Upper lobe of left lung (tissue), 6 donors: ENCODE measurements around the gene HNRNPL. TPM values are rescaled to one million over a fixed set of nuclear protein-coding genes. Genes with fewer than 3 reads are reported as not detected.

Experiments
- ATAC-seq, 2 donors: fragments of 200-7000 bp; cut with Tn5 transposase; one replicate each; pipeline ENCODE4 v1.9.1; 2022; ENCODE audit warnings: mild to moderate bottlenecking in 2 of 2, moderate library complexity in 2 of 2; ENCODE audit not compliant: low FRiP score in 2 of 2
- DNase-seq, 2 donors: peaks; one replicate each; pipeline ENCODE4 v3.0.0-alpha.2; 2019 to 2020
- H3K27ac ChIP-seq, 4 donors: fragments of 200-600 bp; sonication (generic); one replicate each; pipeline ENCODE4 v1.5.1; 2016 to 2019
- H3K27me3 ChIP-seq, 4 donors: fragments of 200-600 bp; sonication (generic); one replicate each; pipeline ENCODE4 v1.5.1; 2017 to 2019
- H3K36me3 ChIP-seq, 4 donors: fragments of 200-600 bp; sonication (generic); one replicate each; pipeline ENCODE4 v1.5.1; 2016 to 2019
- H3K4me1 ChIP-seq, 4 donors: fragments of 200-600 bp; sonication (generic); one replicate each; pipeline ENCODE4 v1.5.1; 2018 to 2019
- H3K4me3 ChIP-seq, 4 donors: fragments of 200-600 bp; sonication (generic); one replicate each; pipeline ENCODE4 v1.5.1; 2017 to 2019; ENCODE audit warnings: mild to moderate bottlenecking in 2 of 4, moderate library complexity in 1 of 4
- H3K9me3 ChIP-seq, 4 donors: fragments of 200-600 bp; sonication (generic); one replicate each; pipeline ENCODE4 v1.5.1; 2018 to 2019
- EP300 ChIP-seq, 4 donors: sonication (generic); formaldehyde crosslinking; IDR thresholded peaks; one replicate each; pipeline ENCODE4 v1.5.1; 2017; ENCODE audit warnings: antibody characterized with exemption in 4 of 4, control low read depth in 2 of 4
- POLR2A ChIP-seq, 4 donors: fragments of 450-650 bp; IDR thresholded peaks; one replicate each; pipeline ENCODE4 v1.5.1; 2016 to 2017; ENCODE audit warnings: antibody characterized with exemption in 4 of 4, mild to moderate bottlenecking in 2 of 4
- POLR2AphosphoS5 ChIP-seq, 2 donors: sonication (generic); formaldehyde crosslinking; IDR thresholded peaks; one replicate each; pipeline ENCODE4 v1.5.1; 2017; ENCODE audit warnings: antibody characterized with exemption in 2 of 2
- WGBS, 2 donors: methylation state at CpG; one replicate each; pipeline ENCODE4 v1.1.5; 2017 to 2018; 5-methylcytosine and 5-hydroxymethylcytosine counted together
- small RNA-seq, 4 donors: library from RNA; depleted of rRNA; stranded (forward); fragments of <200 nt; gene quantifications; one replicate each; pipeline ENCODE3, GENCODE V24; 2016
- total RNA-seq, 6 donors: library from RNA; depleted of rRNA in 4 of 6; stranded (reverse); fragments of >200 nt in 4 of 6; gene quantifications; one replicate each; pipeline versions ENCODE4 v1.1.0 to v1.2.1, GENCODE V29; 2016 to 2021
- TF ChIP-seq, protein P1 (sequence below), 6 experiments: fragments of 450-650 bp in 4 of 6; fragments of 200-600 bp in 2 of 6; sonication (generic) in 2 of 6; IDR thresholded peaks; one replicate each; pipeline ENCODE4 v1.5.1; 2016 to 2019; ENCODE audit warnings: antibody characterized with exemption in 6 of 6
- donor health status: DM: no; HTN: no; CAD: no; lungs with moderate emphysema.
- donor health status: DM: no; HTN: yes; CAD: no; lungs with severe emphysema.

HNRNPL gene
- total RNA-seq, 6 donors from 2014 or later, result 156 to 274 (median 178) TPM

GRCh38 chr19:38786572-38787265 lies 63.1 kb downstream of the HNRNPL start:
- no peaks in the 10 kb centered on the region for H3K36me3 ChIP-seq
- WGBS, 2 donors, result 76 to 82% methylated on average over 11 of the region's 11 CpGs
- no peaks in the 10 kb centered on the region for H3K4me1 ChIP-seq
- TF ChIP-seq EP300 (IDR thresholded peaks at IDR 0.05) (no peak), POLR2AphosphoS5 (IDR thresholded peaks at IDR 0.05) (no peak), POLR2A (IDR thresholded peaks at IDR 0.05) (no peak)
- TF ChIP-seq, protein P1, sequence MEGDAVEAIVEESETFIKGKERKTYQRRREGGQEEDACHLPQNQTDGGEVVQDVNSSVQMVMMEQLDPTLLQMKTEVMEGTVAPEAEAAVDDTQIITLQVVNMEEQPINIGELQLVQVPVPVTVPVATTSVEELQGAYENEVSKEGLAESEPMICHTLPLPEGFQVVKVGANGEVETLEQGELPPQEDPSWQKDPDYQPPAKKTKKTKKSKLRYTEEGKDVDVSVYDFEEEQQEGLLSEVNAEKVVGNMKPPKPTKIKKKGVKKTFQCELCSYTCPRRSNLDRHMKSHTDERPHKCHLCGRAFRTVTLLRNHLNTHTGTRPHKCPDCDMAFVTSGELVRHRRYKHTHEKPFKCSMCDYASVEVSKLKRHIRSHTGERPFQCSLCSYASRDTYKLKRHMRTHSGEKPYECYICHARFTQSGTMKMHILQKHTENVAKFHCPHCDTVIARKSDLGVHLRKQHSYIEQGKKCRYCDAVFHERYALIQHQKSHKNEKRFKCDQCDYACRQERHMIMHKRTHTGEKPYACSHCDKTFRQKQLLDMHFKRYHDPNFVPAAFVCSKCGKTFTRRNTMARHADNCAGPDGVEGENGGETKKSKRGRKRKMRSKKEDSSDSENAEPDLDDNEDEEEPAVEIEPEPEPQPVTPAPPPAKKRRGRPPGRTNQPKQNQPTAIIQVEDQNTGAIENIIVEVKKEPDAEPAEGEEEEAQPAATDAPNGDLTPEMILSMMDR (IDR thresholded peaks at IDR 0.05), result no peak
- H3K9me3 ChIP-seq, result no peaks in the 10 kb centered on the region
- H3K27me3 ChIP-seq, result no peaks in the 10 kb centered on the region
- H3K27ac ChIP-seq, result no peak overlapping the region
- ATAC-seq (no peak), DNase-seq (no peak)
- H3K4me3 ChIP-seq, result no peak overlapping the region

Small RNA genes lying within 50 kb of the gene (small RNA-seq; reads per million reads assigned to genes)
- gene RNU6-140P, result 0 reads per million in 4 donors

Other genes starting within 250 kb of the HNRNPL start
- 10 to 100 TPM in 3 of 6 donors, 1 to 10 TPM in 3; 6.2 to 28.3 (median 9.9) TPM for gene MAP4K1, start 232.0 kb downstream of the HNRNPL start, total RNA-seq
- 100 to 1,000 TPM; 142 to 404 (median 242) TPM for gene EIF3K, start 230.8 kb downstream of the HNRNPL start, total RNA-seq
- gene ACTN4, start 202.3 kb downstream of the HNRNPL start, total RNA-seq, result 100 to 1,000 TPM; 162 to 636 (median 512) TPM
- gene CAPN12, start 105.5 kb downstream of the HNRNPL start, total RNA-seq, result 10 to 100 TPM in 3 of 6 donors, 1 to 10 TPM in 3; 5.2 to 93.2 (median 11.1) TPM
- gene LGALS7, start 76.5 kb downstream of the HNRNPL start, total RNA-seq, result not detected
- 10 to 100 TPM in 1 of 6 donors, not detected in 5; 12.4 TPM for gene LGALS7B, start 60.8 kb downstream of the HNRNPL start, total RNA-seq
- gene LGALS4, start 37.0 kb downstream of the HNRNPL start, total RNA-seq, result 10 to 100 TPM in 1 of 6 donors, 1 to 10 TPM in 5; 3.1 to 12.3 (median 5.0) TPM
- gene ECH1, start 18.2 kb downstream of the HNRNPL start, total RNA-seq, result 100 to 1,000 TPM; 104 to 225 (median 189) TPM
- 10 to 100 TPM in 5 of 6 donors, 1 to 10 TPM in 1; 8.7 to 23.1 (median 13.2) TPM for gene RINL, start 28.3 kb upstream of the HNRNPL start, total RNA-seq
- gene SIRT2, start 49.6 kb upstream of the HNRNPL start, total RNA-seq, result 10 to 100 TPM; 45.2 to 93.2 (median 59.1) TPM
- 10 to 100 TPM; 22.8 to 38.4 (median 31.6) TPM for gene NFKBIB, start 50.0 kb upstream of the HNRNPL start, total RNA-seq
- gene CCER2, start 62.2 kb upstream of the HNRNPL start, total RNA-seq, result 1 to 10 TPM in 3 of 6 donors, under 1 TPM in 2, not detected in 1; 0.49 to 4.2 (median 1.3) TPM
- 10 to 100 TPM; 14.3 to 54.5 (median 23.0) TPM for gene SARS2, start 80.8 kb upstream of the HNRNPL start, total RNA-seq
- gene MRPS12, start 81.0 kb upstream of the HNRNPL start, total RNA-seq, result 10 to 100 TPM in 4 of 6 donors, 1 to 10 TPM in 2; 3.1 to 38.3 (median 26.0) TPM
- 10 to 100 TPM in 3 of 6 donors, 1 to 10 TPM in 3; 5.0 to 18.9 (median 10.4) TPM for gene FBXO17, start 125.8 kb upstream of the HNRNPL start, total RNA-seq
- 1 to 10 TPM; 1.0 to 9.3 (median 6.3) TPM for gene FBXO27, start 182.6 kb upstream of the HNRNPL start, total RNA-seq
- not detected for gene ACP7, start 234.4 kb upstream of the HNRNPL start, total RNA-seq